GM23338 (cell line): Measurements from ENCODE around the gene SRSF12. TPM values are rescaled to one million over a fixed set of nuclear protein-coding genes. Genes with fewer than 3 reads are reported as not detected.
A peak's percentile ranks its signal among the peaks of the same experiment; 100 is the strongest.

Source experiments
- ATAC-seq: fragments of 200-7000 bp; cut with Tn5 transposase; 3 replicates; pipeline ENCODE4 v1.9.1; 2020
- DNase-seq: peaks from one replicate; pipeline ENCODE4 v3.0.0-alpha.2; 2015; ENCODE audit warnings: low spot score
- H2AFZ ChIP-seq: fragments of 200-600 bp; sonication (generic); 2 replicates; pipeline ENCODE4 v1.8.0; 2016; ENCODE audit warnings: antibody characterized with exemption, mild to moderate bottlenecking, moderate library complexity
- H3F3A ChIP-seq: fragments of 200-600 bp; sonication (generic); replicated peaks from 2 replicates; pipeline ENCODE4 v1.8.0; 2017; ENCODE audit warnings: antibody characterized with exemption, mixed run types, low read depth
- H3K27ac ChIP-seq: fragments of 200-600 bp; sonication (generic); 2 replicates; pipeline ENCODE4 v1.6.1; 2016; ENCODE audit warnings: low read depth
- H3K27me3 ChIP-seq: fragments of 200-600 bp; sonication (generic); 2 replicates; pipeline ENCODE4 v1.8.0; 2016; ENCODE audit warnings: mild to moderate bottlenecking, mixed run types, moderate library complexity; ENCODE audit not compliant: insufficient read depth
- H3K36me3 ChIP-seq: fragments of 200-600 bp; sonication (generic); 2 replicates; pipeline ENCODE4 v1.8.0; 2016; ENCODE audit warnings: mild to moderate bottlenecking; ENCODE audit not compliant: insufficient read depth
- H3K4me1 ChIP-seq: fragments of 200-600 bp; sonication (generic); 2 replicates; pipeline ENCODE4 v1.8.0; 2016; ENCODE audit warnings: mild to moderate bottlenecking, moderate library complexity; ENCODE audit not compliant: insufficient read depth
- H3K4me2 ChIP-seq: fragments of 200-600 bp; sonication (generic); 2 replicates; pipeline ENCODE4 v1.7.1; 2017; ENCODE audit warnings: mixed run types
- H3K4me3 ChIP-seq: fragments of 200-600 bp; sonication (generic); 2 replicates; pipeline ENCODE4 v1.6.1; 2016; ENCODE audit warnings: mixed run types
- H3K79me2 ChIP-seq: fragments of 200-600 bp; sonication (generic); replicated peaks from 2 replicates; pipeline ENCODE4 v1.8.0; 2017; ENCODE audit warnings: mild to moderate bottlenecking; ENCODE audit not compliant: insufficient read depth
- H3K9me2 ChIP-seq: fragments of 200-600 bp; sonication (generic); 2 replicates; pipeline ENCODE4 v1.8.0; 2017; ENCODE audit not compliant: insufficient read depth
- H4K20me1 ChIP-seq: fragments of 200-600 bp; sonication (generic); replicated peaks from 2 replicates; pipeline ENCODE4 v1.8.0; 2017; ENCODE audit warnings: mild to moderate bottlenecking; ENCODE audit not compliant: insufficient read depth
- H3K27ac Mint-ChIP-seq: 2 replicates; pipeline ENCODE4 v1.8.0; 2020; ENCODE audit warnings: inconsistent platforms, mild to moderate bottlenecking, moderate library complexity, mixed read lengths
- H3K27me3 Mint-ChIP-seq: 3 replicates; pipeline ENCODE4 v1.8.0; 2022; ENCODE audit warnings: low read depth, mild to moderate bottlenecking, moderate library complexity, mixed read lengths, inconsistent platforms; ENCODE audit not compliant: insufficient read depth, poor library complexity
- H3K36me3 Mint-ChIP-seq: 3 replicates; pipeline ENCODE4 v1.8.0; 2021; ENCODE audit warnings: low read depth, mild to moderate bottlenecking, inconsistent platforms, moderate library complexity, mixed read lengths
- H3K4me1 Mint-ChIP-seq: 3 replicates; pipeline ENCODE4 v1.8.0; 2020; ENCODE audit warnings: mild to moderate bottlenecking, inconsistent platforms, mixed read lengths
- H3K4me3 Mint-ChIP-seq: 3 replicates; pipeline ENCODE4 v1.8.0; 2021; ENCODE audit warnings: moderate library complexity, mild to moderate bottlenecking, inconsistent platforms, mixed read lengths
- H3K9me3 Mint-ChIP-seq: 3 replicates; pipeline ENCODE4 v1.8.0; 2020; ENCODE audit warnings: moderate library complexity, mild to moderate bottlenecking, inconsistent platforms, mixed read lengths
- CREB1 ChIP-seq: fragments of 250-450 bp; sonication (Bioruptor Pico); IDR thresholded peaks from 2 replicates; pipeline ENCODE4 v1.5.0; 2020; ENCODE audit warnings: low read depth, mild to moderate bottlenecking, moderate library complexity
- CTCF ChIP-seq, 2 experiments: fragments of 200-600 bp in 1 of 2; sonication (generic) in 1 of 2; conservative IDR thresholded peaks; 2 replicates each; pipeline versions ENCODE4 v1.5.1 to v1.6.1; 2016 to 2017; ENCODE audit warnings: antibody characterized with exemption in 2 of 2, low read depth in 2 of 2, mild to moderate bottlenecking in 2 of 2, moderate library complexity in 1 of 2
- EZH2 ChIP-seq: fragments of 200-600 bp; sonication (generic); IDR thresholded peaks from one replicate; pipeline ENCODE4 v1.8.0; 2017; ENCODE audit warnings: antibody characterized with exemption, mild to moderate bottlenecking, low read depth; ENCODE audit not compliant: unreplicated experiment
- JUNB ChIP-seq: IDR thresholded peaks from one replicate; pipeline ENCODE4 v1.6.1; 2016; ENCODE audit warnings: antibody characterized with exemption; ENCODE audit not compliant: unreplicated experiment
- NANOG ChIP-seq: IDR thresholded peaks from 2 replicates; pipeline ENCODE4 v1.6.1; 2016; ENCODE audit warnings: antibody characterized with exemption, borderline replicate concordance
- REST ChIP-seq: IDR thresholded peaks from one replicate; pipeline ENCODE4 v1.6.1; 2018; ENCODE audit warnings: antibody characterized with exemption; ENCODE audit not compliant: unreplicated experiment
- STAT1 ChIP-seq: IDR thresholded peaks from one replicate; pipeline ENCODE4 v1.6.1; 2016; ENCODE audit warnings: antibody characterized with exemption; ENCODE audit not compliant: unreplicated experiment
- ZNF114 ChIP-seq: fragments of 250-450 bp; sonication (Bioruptor Pico); IDR thresholded peaks from 2 replicates; pipeline ENCODE4 v1.5.0; 2020; ENCODE audit warnings: mild to moderate bottlenecking, moderate library complexity
- ZNF331 ChIP-seq: fragments of 250-450 bp; sonication (Bioruptor Pico); IDR thresholded peaks from 2 replicates; pipeline ENCODE4 v1.5.0; 2020; ENCODE audit warnings: low read depth, mild to moderate bottlenecking, moderate library complexity
- polyA plus RNA-seq: library from polyadenylated mRNA; unstranded; fragments of >200 nt; fragmentation: Nextera tagmentation; extraction: Ambion mirVana; gene quantifications from 2 replicates; pipeline ENCODE4 v1.2.1, GENCODE V29; 2016
- total RNA-seq: library from RNA; depleted of rRNA; stranded (reverse); fragments of >200 nt; shearing (Covaris generic); gene quantifications from 2 replicates; pipeline ENCODE4 v1.2.3, GENCODE V29; 2014
- TF ChIP-seq, protein P1 (sequence below): fragments of 250-450 bp; sonication (Bioruptor Pico); IDR thresholded peaks from 2 replicates; pipeline ENCODE4 v1.5.0; 2020; ENCODE audit warnings: mild to moderate bottlenecking, moderate library complexity

Gene SRSF12
- total and polyA plus RNA-seq, 2 experiments from 2014 or later = 3.6 TPM

DNA sequence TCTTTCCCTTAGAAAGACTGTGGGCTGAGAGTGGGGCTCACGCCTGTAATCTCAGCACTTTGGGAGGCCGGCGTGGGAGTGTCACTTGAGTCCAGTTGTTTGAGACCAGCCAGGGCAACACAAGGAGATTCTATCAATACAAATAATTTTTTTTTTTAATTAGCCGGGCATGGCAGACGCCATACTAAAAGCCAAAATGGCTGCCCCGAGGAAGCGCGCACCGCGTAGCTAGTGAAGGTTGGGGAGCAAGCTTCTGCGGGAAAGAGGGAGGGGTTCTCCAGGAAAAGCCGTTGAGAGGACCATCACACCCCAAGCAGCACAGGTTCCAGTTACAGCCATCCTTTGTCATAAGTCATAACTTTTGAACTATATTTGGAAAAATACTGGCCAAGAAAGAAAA, 58.6 kb downstream of the SRSF12 start:
- Mint-ChIP-seq H3K36me3 (no peaks in the 10 kb centered on the region; the same call in 2 of the 3 replicates), H3K27me3 (peaks cover 5% of the 10 kb centered on the region), H3K4me3 (no peak overlapping the region), H3K4me1 (peaks cover 12% of the 10 kb centered on the region), H3K9me3 (no peaks in the 10 kb centered on the region; the same call in 2 of the 3 replicates), H3K27ac (no peak overlapping the region)
- no peak overlapping the region for H3K27ac ChIP-seq
- TF ChIP-seq CREB1 (CRISPR knock-in tag) = no peak
- TF ChIP-seq, protein P1, sequence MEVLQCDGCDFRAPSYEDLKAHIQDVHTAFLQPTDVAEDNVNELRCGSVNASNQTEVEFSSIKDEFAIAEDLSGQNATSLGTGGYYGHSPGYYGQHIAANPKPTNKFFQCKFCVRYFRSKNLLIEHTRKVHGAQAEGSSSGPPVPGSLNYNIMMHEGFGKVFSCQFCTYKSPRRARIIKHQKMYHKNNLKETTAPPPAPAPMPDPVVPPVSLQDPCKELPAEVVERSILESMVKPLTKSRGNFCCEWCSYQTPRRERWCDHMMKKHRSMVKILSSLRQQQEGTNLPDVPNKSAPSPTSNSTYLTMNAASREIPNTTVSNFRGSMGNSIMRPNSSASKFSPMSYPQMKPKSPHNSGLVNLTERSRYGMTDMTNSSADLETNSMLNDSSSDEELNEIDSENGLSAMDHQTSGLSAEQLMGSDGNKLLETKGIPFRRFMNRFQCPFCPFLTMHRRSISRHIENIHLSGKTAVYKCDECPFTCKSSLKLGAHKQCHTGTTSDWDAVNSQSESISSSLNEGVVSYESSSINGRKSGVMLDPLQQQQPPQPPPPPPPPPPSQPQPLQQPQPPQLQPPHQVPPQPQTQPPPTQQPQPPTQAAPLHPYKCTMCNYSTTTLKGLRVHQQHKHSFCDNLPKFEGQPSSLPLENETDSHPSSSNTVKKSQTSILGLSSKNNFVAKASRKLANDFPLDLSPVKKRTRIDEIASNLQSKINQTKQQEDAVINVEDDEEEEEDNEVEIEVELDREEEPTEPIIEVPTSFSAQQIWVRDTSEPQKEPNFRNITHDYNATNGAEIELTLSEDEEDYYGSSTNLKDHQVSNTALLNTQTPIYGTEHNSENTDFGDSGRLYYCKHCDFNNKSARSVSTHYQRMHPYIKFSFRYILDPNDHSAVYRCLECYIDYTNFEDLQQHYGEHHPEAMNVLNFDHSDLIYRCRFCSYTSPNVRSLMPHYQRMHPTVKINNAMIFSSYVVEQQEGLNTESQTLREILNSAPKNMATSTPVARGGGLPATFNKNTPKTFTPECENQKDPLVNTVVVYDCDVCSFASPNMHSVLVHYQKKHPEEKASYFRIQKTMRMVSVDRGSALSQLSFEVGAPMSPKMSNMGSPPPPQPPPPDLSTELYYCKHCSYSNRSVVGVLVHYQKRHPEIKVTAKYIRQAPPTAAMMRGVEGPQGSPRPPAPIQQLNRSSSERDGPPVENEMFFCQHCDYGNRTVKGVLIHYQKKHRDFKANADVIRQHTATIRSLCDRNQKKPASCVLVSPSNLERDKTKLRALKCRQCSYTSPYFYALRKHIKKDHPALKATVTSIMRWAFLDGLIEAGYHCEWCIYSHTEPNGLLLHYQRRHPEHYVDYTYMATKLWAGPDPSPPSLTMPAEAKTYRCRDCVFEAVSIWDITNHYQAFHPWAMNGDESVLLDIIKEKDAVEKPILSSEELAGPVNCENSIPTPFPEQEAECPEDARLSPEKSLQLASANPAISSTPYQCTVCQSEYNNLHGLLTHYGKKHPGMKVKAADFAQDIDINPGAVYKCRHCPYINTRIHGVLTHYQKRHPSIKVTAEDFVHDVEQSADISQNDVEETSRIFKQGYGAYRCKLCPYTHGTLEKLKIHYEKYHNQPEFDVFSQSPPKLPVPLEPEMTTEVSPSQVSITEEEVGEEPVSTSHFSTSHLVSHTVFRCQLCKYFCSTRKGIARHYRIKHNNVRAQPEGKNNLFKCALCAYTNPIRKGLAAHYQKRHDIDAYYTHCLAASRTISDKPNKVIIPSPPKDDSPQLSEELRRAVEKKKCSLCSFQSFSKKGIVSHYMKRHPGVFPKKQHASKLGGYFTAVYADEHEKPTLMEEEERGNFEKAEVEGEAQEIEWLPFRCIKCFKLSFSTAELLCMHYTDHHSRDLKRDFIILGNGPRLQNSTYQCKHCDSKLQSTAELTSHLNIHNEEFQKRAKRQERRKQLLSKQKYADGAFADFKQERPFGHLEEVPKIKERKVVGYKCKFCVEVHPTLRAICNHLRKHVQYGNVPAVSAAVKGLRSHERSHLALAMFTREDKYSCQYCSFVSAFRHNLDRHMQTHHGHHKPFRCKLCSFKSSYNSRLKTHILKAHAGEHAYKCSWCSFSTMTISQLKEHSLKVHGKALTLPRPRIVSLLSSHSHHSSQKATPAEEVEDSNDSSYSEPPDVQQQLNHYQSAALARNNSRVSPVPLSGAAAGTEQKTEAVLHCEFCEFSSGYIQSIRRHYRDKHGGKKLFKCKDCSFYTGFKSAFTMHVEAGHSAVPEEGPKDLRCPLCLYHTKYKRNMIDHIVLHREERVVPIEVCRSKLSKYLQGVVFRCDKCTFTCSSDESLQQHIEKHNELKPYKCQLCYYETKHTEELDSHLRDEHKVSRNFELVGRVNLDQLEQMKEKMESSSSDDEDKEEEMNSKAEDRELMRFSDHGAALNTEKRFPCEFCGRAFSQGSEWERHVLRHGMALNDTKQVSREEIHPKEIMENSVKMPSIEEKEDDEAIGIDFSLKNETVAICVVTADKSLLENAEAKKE = no peak
- TF ChIP-seq ZNF114 = no peak
- TF ChIP-seq ZNF331 = no peak
- no peak for TF ChIP-seq CTCF (conservative IDR thresholded peaks at IDR 0.05; ENCODE audit: low read depth in 2 of 2)
- no peak for TF ChIP-seq NANOG
- TF ChIP-seq STAT1 = no peak
- no peak for TF ChIP-seq JUNB
- TF ChIP-seq EZH2 = no peak
- no peak for TF ChIP-seq REST
- H3K9me2 ChIP-seq = no peaks in the 10 kb centered on the region
- H3K27me3 ChIP-seq = no peaks in the 10 kb centered on the region
- H3K36me3 ChIP-seq = no peaks in the 10 kb centered on the region
- DNase-seq (no peak), ATAC-seq (no peak)
- H2AFZ ChIP-seq = peak overlapping the region; percentile 84; the same call in 1 of the 2 replicates
- H3K79me2 ChIP-seq = no peaks in the 10 kb centered on the region
- no peaks in the 10 kb centered on the region for H4K20me1 ChIP-seq
- H3F3A ChIP-seq = no peaks in the 10 kb centered on the region
- H3K4me1 ChIP-seq = no peaks in the 10 kb centered on the region
- H3K4me3 ChIP-seq = no peak overlapping the region
- no peak overlapping the region for H3K4me2 ChIP-seq
